PC-3 (cell line): ENCODE data around the gene MED12L. TPM values are rescaled to one million over a fixed set of nuclear protein-coding genes. Genes with fewer than 3 reads are reported as not detected.

Source experiments
- ATAC-seq: fragments of 200-7000 bp; cut with Tn5 transposase; 2 replicates; pipeline ENCODE4 v1.9.1; 2020; ENCODE audit warnings: mild to moderate bottlenecking, moderate library complexity
- BruUV-seq: library from RNA; stranded (reverse); fragments of 400-500 nt; replicated peaks from 2 replicates; lab custom pipeline; 2021; lab: Mats Ljungman, UMichigan
- CTCF ChIA-PET: fragments of 300-600 bp; sonication (Branson Sonifier 250); formaldehyde crosslinking; loops from one replicate; lab custom pipeline; 2022; ENCODE audit warnings: antibody characterized with exemption; lab: Charles Lee
- POLR2A ChIA-PET: fragments of 300-600 bp; sonication (Branson Sonifier 250); formaldehyde crosslinking; loops from one replicate; lab custom pipeline; 2022; ENCODE audit warnings: antibody characterized with exemption; ENCODE audit not compliant: unreplicated experiment; lab: Charles Lee
- DNase-seq: peaks from one replicate; pipeline ENCODE4 v3.0.0-alpha.2; 2015
- H2AFZ ChIP-seq: fragments of 300-600 bp; sonication (generic); 2 replicates; pipeline ENCODE4 v1.6.0; 2016; ENCODE audit warnings: antibody characterized with exemption, low read length
- H3F3A ChIP-seq: fragments of 300-600 bp; sonication (generic); one replicate; pipeline ENCODE4 v1.6.0; 2017; ENCODE audit warnings: antibody characterized with exemption, low read length, control low read depth, mild to moderate bottlenecking; ENCODE audit not compliant: unreplicated experiment
- H3K27ac ChIP-seq: fragments of 300-600 bp; sonication (generic); 2 replicates; pipeline ENCODE4 v1.5.1; 2016; ENCODE audit warnings: mild to moderate bottlenecking, low read length
- H3K27me3 ChIP-seq: fragments of 300-600 bp; sonication (generic); 2 replicates; pipeline ENCODE4 v1.6.1; 2016; ENCODE audit warnings: low read length, mixed read lengths
- H3K36me3 ChIP-seq: fragments of 300-600 bp; sonication (generic); 2 replicates; pipeline ENCODE4 v1.6.1; 2016; ENCODE audit warnings: low read depth, mixed run types, low read length, mixed read lengths
- H3K4me1 ChIP-seq: fragments of 300-600 bp; sonication (generic); 2 replicates; pipeline ENCODE4 v1.5.1; 2016; ENCODE audit warnings: low read length; ENCODE audit not compliant: insufficient read depth
- H3K4me2 ChIP-seq: fragments of 300-600 bp; sonication (generic); 2 replicates; pipeline ENCODE4 v1.6.0; 2016; ENCODE audit warnings: low read length
- H3K4me3 ChIP-seq: fragments of 300-600 bp; sonication (generic); 2 replicates; pipeline ENCODE4 v1.5.1; 2016; ENCODE audit warnings: mild to moderate bottlenecking, low read length, mixed read lengths
- H3K79me2 ChIP-seq: fragments of 300-600 bp; sonication (generic); 2 replicates; pipeline ENCODE4 v1.6.1; 2017; ENCODE audit warnings: low read length, mixed read lengths
- H3K9ac ChIP-seq: fragments of 300-600 bp; sonication (generic); 2 replicates; pipeline ENCODE4 v1.6.0; 2016; ENCODE audit warnings: mild to moderate bottlenecking, low read length
- H3K9me2 ChIP-seq: fragments of 300-600 bp; sonication (generic); replicated peaks from 2 replicates; pipeline ENCODE4 v1.6.1; 2016; ENCODE audit warnings: mixed run types, low read length, mixed read lengths
- H3K9me3 ChIP-seq: fragments of 300-600 bp; sonication (generic); 2 replicates; pipeline ENCODE4 v1.6.1; 2016; ENCODE audit warnings: low read length, mixed read lengths
- H4K20me1 ChIP-seq: fragments of 300-600 bp; sonication (generic); 2 replicates; pipeline ENCODE4 v1.6.1; 2016; ENCODE audit warnings: low read length, mixed read lengths
- EZH2 ChIP-seq: fragments of 300-600 bp; sonication (generic); IDR thresholded peaks from one replicate; pipeline ENCODE4 v1.6.1; 2017; ENCODE audit warnings: antibody characterized with exemption, mild to moderate bottlenecking, low read length; ENCODE audit not compliant: unreplicated experiment
- EZH2phosphoT487 ChIP-seq: fragments of 300-600 bp; sonication (generic); IDR thresholded peaks from 2 replicates; pipeline ENCODE4 v1.6.1; 2018; ENCODE audit warnings: mild to moderate bottlenecking, antibody characterized with exemption, low read length, borderline replicate concordance
- intact Hi-C: fragments of 100-400 bp; cut with micrococcal nuclease; formaldehyde crosslinking; loops from 2 replicates; pipeline ENCODE4 v1.9.0; 2023
- total RNA-seq: library from RNA; depleted of rRNA; stranded (reverse); fragments of >200 nt; gene quantifications from 2 replicates; pipeline ENCODE4 v1.2.3, GENCODE V29; 2014
- TF ChIP-seq, protein P1 (sequence below): fragments of 300-600 bp; sonication (generic); conservative IDR thresholded peaks from 2 replicates; pipeline ENCODE4 v1.5.1; 2017; ENCODE audit warnings: antibody characterized with exemption, low read depth, mild to moderate bottlenecking, low read length

Gene MED12L
- total RNA-seq, 1 experiment from 2014 or later, result 0.55 TPM

DNA sequence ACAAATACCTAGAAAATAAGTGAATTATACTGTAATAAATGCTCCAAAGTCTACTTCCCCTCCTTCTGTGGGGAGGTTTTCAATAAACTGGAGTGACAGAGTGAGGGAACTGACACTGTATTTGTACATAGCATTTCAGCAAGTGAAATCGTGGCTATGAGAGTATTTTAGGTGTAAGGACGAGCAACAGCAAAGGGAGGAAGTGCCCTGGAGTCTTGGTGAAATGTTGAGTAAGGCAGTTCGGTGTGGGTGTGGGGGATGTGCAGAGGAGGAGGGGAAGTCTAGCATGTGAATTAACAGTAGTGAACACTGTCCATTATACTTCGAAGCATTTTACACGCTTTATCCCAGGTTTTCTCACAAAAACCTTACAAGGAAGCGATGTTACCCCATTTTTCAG is 262.0 kb downstream of the MED12L start:
- intact Hi-C loops, result no loop called here
- Histone ChIP-seq H3K9ac (no peak overlapping the region), H3K79me2 (no peaks in the 10 kb centered on the region), H3K4me1 (no peaks in the 10 kb centered on the region), H3K27me3 (no peaks in the 10 kb centered on the region), H3F3A (no peaks in the 10 kb centered on the region), H3K36me3 (no peaks in the 10 kb centered on the region), H3K9me2 (no peaks in the 10 kb centered on the region), H4K20me1 (no peaks in the 10 kb centered on the region), H3K9me3 (no peaks in the 10 kb centered on the region), H2AFZ (no peak overlapping the region), H3K4me2 (no peak overlapping the region), H3K4me3 (no peak overlapping the region), H3K27ac (no peak overlapping the region)
- TF ChIP-seq, protein P1, sequence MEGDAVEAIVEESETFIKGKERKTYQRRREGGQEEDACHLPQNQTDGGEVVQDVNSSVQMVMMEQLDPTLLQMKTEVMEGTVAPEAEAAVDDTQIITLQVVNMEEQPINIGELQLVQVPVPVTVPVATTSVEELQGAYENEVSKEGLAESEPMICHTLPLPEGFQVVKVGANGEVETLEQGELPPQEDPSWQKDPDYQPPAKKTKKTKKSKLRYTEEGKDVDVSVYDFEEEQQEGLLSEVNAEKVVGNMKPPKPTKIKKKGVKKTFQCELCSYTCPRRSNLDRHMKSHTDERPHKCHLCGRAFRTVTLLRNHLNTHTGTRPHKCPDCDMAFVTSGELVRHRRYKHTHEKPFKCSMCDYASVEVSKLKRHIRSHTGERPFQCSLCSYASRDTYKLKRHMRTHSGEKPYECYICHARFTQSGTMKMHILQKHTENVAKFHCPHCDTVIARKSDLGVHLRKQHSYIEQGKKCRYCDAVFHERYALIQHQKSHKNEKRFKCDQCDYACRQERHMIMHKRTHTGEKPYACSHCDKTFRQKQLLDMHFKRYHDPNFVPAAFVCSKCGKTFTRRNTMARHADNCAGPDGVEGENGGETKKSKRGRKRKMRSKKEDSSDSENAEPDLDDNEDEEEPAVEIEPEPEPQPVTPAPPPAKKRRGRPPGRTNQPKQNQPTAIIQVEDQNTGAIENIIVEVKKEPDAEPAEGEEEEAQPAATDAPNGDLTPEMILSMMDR, result no peak
- TF ChIP-seq EZH2 (no peak), EZH2phosphoT487 (no peak)
- ChIA-PET POLR2A (no interaction called here), CTCF (no interaction called here)
- DNase-seq (no peak), ATAC-seq (no peak)
- no TSS peak for BruUV-seq

- no peak for ATAC-seq
- Histone ChIP-seq H3K9me3 (no peaks in the 10 kb centered on the region), H3K27me3 (no peaks in the 10 kb centered on the region), H3K4me1 (no peaks in the 10 kb centered on the region), H3K79me2 (no peaks in the 10 kb centered on the region), H3K4me3 (no peak overlapping the region), H3K4me2 (no peak overlapping the region), H3K36me3 (no peaks in the 10 kb centered on the region), H4K20me1 (no peaks in the 10 kb centered on the region), H2AFZ (no peak overlapping the region), H3K9me2 (no peaks in the 10 kb centered on the region), H3K27ac (no peak overlapping the region), H3F3A (no peaks in the 10 kb centered on the region), H3K9ac (no peak overlapping the region)
- intact Hi-C loops, result no loop called here
- BruUV-seq, result no TSS peak
- CTCF ChIA-PET, result no interaction called here
- TF ChIP-seq, protein P1, result no peak
- no peak for TF ChIP-seq EZH2
- no peak for TF ChIP-seq EZH2phosphoT487
- POLR2A ChIA-PET, result interaction anchor here (0.6 kb wide), 1 partner anchor 133 kb away, joined by 3 read pairs; no protein-coding TSS in a partner anchor
- no peak for DNase-seq
Observed at GRCh38 chr3:151350656-151351055, 265.2 kb downstream of the MED12L start.

DNA sequence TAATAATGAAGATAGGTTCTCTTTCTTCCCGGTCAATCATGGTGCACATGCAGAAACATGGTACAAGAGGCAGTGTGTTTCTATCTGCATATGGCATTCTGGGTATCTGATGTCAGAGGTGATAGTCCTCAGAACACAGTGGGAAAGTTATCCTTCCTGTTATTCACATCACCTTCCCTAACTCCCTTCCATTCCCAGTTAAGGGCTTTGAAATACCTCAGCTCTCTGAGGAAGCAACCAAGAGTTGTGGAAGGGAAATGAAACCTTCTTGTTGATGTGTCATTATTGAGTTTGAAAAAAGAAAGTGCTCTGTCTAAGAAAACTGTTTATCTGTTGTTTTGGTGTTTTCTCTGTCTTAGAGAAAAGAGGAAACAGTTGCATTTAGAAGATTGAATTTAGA is 265.8 kb downstream of the MED12L start:
- intact Hi-C loops, result no loop called here
- Histone ChIP-seq H3K9ac (no peak overlapping the region), H3K27ac (no peak overlapping the region), H2AFZ (no peak overlapping the region), H3K4me3 (no peak overlapping the region), H3K36me3 (no peaks in the 10 kb centered on the region), H3K9me2 (no peaks in the 10 kb centered on the region), H3K9me3 (no peaks in the 10 kb centered on the region), H3K27me3 (no peaks in the 10 kb centered on the region), H3K4me2 (no peak overlapping the region), H3K79me2 (no peaks in the 10 kb centered on the region), H3F3A (no peaks in the 10 kb centered on the region), H3K4me1 (no peaks in the 10 kb centered on the region), H4K20me1 (no peaks in the 10 kb centered on the region)
- BruUV-seq, result no TSS peak
- ATAC-seq, result no peak
- CTCF ChIA-PET, result no interaction called here
- no peak for TF ChIP-seq EZH2phosphoT487
- no peak for TF ChIP-seq EZH2
- TF ChIP-seq, protein P1, result no peak
- POLR2A ChIA-PET, result interaction anchor here (0.7 kb wide), 1 partner anchor 14 kb away, joined by 3 read pairs; no protein-coding TSS in a partner anchor
- no peak for DNase-seq
